ENCODE results near the gene LPIN2.

Gene LPIN2

DNA sequence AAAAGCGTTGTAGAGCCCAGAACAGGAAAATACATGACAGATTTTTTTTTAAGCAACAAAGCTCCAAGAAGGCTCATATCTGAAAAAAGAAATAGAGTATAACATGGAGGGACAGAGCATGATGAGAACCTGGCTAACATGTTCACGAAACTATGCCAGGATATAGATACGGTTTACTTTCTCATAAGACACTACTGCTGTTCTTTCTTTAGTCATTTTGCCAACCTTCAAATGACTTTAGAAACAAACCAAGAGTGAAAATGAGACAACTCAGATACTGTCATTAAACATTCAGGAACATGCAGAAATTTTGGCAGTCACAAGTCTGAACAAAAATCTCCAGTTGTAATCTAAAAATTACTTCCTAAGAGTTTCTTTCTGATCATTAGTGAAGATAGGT is 14.3 kb downstream of the LPIN2 start:
- no peak for TF ChIP-seq POLR2A (IDR thresholded peaks at IDR 0.05; ENCODE audit: low read depth, low read length)
- no peak for TF ChIP-seq TAF1 (IDR thresholded peaks at IDR 0.05; ENCODE audit: borderline replicate concordance, low read depth, low read length)
- FAIRE-seq (no peak), DNase-seq (ENCODE audit: insufficient read length) (no peak)

DNA sequence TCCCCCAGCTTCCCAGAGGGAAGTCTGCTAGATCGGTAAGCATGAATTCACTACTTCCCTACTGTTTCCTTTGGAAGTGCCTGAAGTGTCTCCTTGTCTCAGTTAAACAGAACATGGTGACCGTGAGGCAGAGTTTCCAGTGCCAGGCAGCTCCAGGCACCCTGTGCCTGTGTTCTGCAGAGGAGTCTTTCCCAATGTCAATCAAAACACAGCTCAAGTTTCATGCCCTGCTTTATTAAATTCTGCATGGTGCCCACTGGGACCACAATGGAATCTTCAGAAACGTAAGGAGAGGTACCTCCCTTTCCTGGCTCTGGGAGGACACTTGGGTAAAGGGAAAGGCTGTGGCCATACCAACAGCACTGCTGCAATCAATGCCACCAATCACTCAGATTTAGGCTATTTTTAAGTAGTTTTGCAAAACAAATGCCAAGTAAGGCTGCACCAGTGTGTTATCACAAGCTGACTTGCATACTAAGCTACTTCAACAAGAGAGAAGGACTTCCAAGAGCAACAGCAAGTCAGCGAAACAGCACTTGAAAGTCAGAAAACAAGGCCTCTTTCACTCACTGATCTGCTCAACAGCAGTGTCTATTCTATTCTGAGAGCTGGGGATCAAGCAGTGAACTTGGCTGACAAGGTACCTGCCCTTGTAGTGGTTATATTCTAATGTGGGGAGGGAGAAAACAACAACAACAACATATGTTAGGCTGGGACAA is 14.9 kb downstream of the LPIN2 start:
- FAIRE-seq (no peak), DNase-seq (ENCODE audit: insufficient read length) (no peak)
- TF ChIP-seq TAF1 (IDR thresholded peaks at IDR 0.05; ENCODE audit: borderline replicate concordance, low read depth, low read length) (no peak), POLR2A (IDR thresholded peaks at IDR 0.05; ENCODE audit: low read depth, low read length) (no peak), POLR2AphosphoS5 (IDR thresholded peaks at IDR 0.05; ENCODE audit: low read depth, low read length) (no peak)

DNA sequence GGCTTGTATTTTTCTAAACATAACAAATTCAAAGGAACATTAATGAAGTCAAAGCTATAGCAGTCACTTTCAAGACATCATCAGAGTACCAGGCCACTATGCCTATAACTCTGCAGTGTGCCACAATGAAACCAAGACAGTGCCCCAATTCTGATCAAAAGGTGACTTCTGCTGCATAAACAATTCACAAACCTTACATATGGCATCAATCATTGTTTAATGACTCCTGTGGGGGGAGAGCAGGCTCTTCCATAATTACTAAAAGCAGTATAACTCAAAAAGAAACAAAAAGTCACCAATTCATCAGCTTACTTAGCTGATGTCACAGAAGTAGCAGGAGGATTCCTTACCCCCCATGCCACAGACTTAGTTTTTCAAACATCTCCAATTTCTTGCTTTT is 15.5 kb downstream of the LPIN2 start:
- TF ChIP-seq POLR2A (IDR thresholded peaks at IDR 0.05; ENCODE audit: low read depth, low read length) (no peak), TAF1 (IDR thresholded peaks at IDR 0.05; ENCODE audit: borderline replicate concordance, low read depth, low read length) (no peak), POLR2AphosphoS5 (IDR thresholded peaks at IDR 0.05; ENCODE audit: low read depth, low read length) (no peak)
- DNase-seq (ENCODE audit: insufficient read length) (no peak), FAIRE-seq (no peak)

DNA sequence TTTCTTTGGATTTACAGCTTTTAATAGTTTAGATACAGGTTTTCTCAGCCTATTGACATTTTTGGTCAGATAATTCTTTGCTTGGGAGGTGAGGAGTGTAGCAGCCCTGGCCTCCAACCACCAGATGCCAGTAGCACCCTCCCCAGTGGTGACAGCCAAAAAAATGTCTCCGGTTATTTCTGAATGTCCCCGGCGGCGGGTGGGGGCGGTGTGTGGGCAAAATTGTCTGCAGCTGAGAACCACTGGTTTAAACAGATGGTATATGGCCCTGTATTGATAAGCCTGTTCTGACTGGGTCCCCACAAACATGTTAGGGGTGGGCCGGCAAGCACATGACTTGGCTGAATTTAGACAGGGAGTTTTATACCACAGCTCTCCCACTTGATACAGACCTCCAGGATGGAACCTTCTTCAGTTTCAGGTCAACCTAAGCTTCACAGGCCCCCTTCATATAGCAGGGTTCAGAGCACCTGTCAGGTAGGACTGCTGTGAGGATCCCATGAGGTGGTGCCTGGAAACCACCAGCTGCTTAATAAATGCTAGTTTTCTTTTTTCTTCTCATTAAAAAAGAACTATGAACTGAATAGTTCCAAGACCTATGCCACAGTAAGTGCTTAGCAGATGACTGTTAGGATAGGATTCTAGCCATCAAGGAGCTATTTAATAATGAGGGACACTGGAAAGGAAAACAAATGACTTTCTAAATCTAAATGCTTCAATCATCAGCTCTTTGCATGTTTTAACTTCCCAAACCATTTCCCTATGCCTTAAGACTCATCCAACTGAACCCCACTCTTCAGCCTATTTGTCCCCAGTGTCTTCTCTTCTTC is 18.1 kb downstream of the LPIN2 start:
- TF ChIP-seq POLR2AphosphoS5 (IDR thresholded peaks at IDR 0.05; ENCODE audit: low read depth, low read length) (no peak), TAF1 (IDR thresholded peaks at IDR 0.05; ENCODE audit: borderline replicate concordance, low read depth, low read length) (no peak), POLR2A (IDR thresholded peaks at IDR 0.05; ENCODE audit: low read depth, low read length) (no peak)
- no peak for DNase-seq (ENCODE audit: insufficient read length)
- FAIRE-seq: no peak

DNA sequence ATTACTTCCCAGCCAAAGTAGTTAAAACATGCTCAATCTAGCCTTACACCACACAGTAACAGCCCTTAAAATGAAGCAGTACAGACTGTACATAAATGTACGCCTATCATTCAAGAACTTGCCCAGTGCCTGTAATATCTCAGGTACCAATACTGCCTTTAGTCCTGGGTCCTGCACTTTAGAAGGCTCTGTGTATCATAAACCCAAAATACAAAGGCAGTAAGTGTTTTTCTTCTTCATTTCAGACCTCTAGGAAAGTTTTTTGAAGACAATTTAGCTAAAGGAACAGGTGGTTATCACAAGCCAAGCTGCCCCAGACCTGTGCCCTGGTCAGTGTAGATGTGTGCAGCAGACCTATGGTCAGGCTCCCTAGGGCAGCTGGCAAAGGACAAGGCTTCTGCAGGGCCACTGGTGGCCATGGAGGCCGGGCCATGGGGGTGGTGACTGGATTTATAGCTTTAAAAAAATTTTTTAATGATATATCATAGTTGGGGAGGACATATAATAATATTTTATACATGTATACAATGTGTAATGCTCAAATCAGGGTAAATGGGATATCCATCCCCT is 18.8 kb downstream of the LPIN2 start:
- DNase-seq (ENCODE audit: insufficient read length): no peak
- TF ChIP-seq TAF1 (IDR thresholded peaks at IDR 0.05; ENCODE audit: borderline replicate concordance, low read depth, low read length) (no peak), POLR2A (IDR thresholded peaks at IDR 0.05; ENCODE audit: low read depth, low read length) (no peak), POLR2AphosphoS5 (IDR thresholded peaks at IDR 0.05; ENCODE audit: low read depth, low read length) (no peak)
- FAIRE-seq: no peak

DNA sequence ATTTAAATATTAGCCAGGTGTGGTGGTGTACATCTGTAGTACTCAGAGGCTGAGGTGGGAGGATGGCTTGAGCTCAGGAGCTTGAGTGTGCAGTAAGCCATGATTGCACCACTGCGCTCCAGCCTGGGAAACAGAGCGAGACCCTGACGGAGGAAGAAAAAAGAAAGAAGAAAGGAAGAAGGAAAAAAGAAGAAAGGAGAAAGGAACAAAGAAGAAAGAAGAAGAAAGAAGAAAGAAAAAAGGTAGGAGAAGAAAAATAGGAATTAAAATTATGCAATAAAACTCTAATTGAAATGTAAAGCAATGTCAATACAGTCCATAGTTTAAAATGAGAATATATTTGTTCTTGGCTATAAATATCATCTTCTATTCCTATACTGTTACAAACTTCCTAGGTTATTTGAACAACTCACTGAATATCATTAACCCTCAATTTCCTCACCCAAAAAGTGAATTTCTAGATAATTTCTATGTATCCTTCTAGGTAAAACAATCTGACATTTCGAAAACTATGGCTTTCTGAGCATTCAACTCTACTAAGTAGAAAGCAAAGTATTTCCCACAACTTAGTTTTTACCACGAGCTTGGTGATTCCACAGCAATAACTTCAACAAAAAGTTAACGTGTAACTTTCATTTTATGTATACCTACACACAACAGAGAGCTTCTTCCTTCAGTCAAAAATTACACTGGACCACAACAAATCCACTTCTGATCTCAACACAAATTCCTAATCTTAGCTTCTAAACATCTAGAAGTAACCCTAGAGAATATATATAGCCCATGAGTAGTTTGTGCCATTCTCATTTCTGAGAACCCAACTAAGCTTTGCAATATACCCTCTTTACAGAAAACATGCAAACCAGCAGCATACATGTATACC is 19.7 kb downstream of the LPIN2 start:
- FAIRE-seq (no peak), DNase-seq (ENCODE audit: insufficient read length) (no peak)
- no peak for TF ChIP-seq POLR2A (IDR thresholded peaks at IDR 0.05; ENCODE audit: low read depth, low read length)

DNA sequence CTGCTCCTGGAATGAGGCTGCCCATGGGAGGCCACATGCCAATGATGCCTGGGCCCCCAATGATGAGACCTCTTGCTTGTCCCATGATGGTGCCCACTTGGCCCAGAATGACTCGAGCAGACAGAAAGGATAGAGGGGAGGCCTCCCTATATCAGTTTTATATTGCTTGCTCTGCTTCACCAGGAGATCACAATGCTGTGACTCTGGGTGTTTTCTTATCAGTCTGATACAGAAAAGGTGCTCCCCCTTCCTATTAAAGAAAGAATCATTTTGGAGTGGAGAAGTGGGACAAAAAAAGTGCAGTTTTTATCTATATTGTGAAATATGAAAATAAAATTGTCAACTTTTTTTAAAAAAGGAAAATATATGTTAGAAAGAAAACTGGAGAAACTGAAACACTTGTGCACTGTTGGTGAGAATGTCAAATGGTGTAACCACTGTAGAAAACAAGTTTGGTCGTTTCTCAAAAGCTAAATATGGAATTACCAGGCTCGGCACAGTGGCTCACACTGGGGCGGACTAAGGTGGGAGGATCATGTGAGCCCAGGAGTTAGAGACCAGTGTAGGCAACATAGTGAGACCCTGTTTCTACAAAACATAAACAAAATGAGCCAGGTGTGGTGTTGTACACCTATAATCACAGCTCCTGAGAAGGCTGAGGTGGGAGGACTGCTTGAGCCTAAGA is 21.8 kb downstream of the LPIN2 start:
- FAIRE-seq: no peak
- no peak for DNase-seq (ENCODE audit: insufficient read length)
- no peak for TF ChIP-seq POLR2A (IDR thresholded peaks at IDR 0.05; ENCODE audit: low read depth, low read length)
- no peak for TF ChIP-seq TAF1 (IDR thresholded peaks at IDR 0.05; ENCODE audit: borderline replicate concordance, low read depth, low read length)
- no peak for TF ChIP-seq POLR2AphosphoS5 (IDR thresholded peaks at IDR 0.05; ENCODE audit: low read depth, low read length)

DNA sequence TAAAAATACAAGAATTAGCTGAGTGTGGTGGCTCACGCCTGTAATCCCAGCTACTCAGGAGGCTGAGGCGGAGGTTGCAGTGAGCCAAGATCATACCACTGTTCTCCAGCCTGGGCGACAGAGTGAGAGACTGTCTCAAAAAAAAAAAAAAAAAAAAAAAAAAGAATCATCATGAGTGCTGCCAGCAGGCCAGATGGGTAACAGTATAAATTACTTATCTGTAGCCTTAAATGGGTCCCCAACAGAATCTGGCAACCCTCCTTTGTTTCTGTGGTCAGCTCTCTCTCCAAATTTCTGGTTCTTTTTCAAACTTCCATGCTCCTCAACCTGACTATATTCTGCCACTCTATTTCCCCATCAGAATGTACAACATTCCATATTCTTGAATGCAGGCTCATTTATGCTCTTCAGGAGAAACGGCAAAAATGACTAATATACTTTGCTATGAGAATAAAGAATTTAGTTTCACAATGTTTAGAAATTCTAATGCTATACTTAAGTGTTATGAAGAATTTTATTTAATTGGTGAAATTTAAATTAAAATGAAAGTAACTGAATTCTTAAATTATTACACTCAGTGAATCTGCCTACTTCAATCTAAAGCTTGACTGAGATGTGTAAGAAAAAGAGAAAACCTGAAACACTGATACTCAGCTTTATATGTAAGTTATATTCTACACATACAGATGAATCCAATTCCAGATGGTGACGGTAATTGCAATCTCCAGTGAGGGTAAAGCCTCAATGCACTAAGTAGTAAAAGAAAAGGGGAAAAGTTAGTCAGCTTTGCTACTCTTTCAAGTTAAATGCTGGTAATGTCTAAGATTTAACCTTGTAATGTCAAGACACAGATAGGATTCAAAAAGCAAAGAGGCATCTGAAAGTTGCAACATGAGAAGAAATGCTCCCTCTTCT is 24.8 kb downstream of the LPIN2 start:
- DNase-seq (ENCODE audit: insufficient read length) (no peak), FAIRE-seq (no peak)
- TF ChIP-seq POLR2AphosphoS5 (IDR thresholded peaks at IDR 0.05; ENCODE audit: low read depth, low read length) (no peak), TAF1 (IDR thresholded peaks at IDR 0.05; ENCODE audit: borderline replicate concordance, low read depth, low read length) (no peak), POLR2A (IDR thresholded peaks at IDR 0.05; ENCODE audit: low read depth, low read length) (no peak)

DNA sequence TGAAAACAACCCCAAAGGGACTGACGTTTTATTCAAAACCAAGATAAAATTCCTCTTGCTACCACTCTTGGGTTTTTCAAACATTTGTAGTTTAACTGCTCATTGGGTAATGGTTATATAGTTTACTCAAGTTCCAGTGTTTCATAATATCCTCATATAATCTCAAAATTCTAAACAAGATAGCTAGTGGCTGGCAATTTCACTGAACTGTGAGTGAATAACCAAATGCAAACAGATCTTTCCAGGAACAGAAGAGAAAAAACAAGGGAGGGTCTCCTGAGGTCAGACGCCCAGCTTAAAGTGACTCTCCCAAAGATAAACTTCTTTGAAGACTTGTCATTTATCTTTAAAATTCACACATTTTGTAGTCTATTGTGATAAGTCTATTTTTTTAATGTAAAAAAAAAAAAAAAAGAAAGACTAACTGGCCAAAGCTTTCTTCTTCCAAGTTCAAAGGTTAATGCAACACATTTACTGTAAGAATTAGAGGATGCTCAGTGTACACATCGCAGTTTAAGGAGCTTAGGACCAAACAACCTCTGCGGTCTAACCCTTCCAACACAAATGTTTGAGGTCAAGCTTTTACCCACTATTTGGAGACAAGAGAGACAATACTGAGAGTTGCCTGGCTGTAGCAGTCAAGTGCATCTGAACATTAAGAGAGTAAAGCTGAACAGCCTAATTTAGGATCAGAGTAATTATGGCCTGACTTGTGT is 26.6 kb downstream of the LPIN2 start:
- DNase-seq (ENCODE audit: insufficient read length) (no peak), FAIRE-seq (no peak)
- no peak for TF ChIP-seq POLR2AphosphoS5 (IDR thresholded peaks at IDR 0.05; ENCODE audit: low read depth, low read length)
- TF ChIP-seq POLR2A (IDR thresholded peaks at IDR 0.05; ENCODE audit: low read depth, low read length): no peak
- TF ChIP-seq TAF1 (IDR thresholded peaks at IDR 0.05; ENCODE audit: borderline replicate concordance, low read depth, low read length): no peak
